ENCODE results near the gene DUSP28.
"Not testable (repeated sequence)": the region's sequence is repeated elsewhere in the genome, so short reads cannot be mapped to it uniquely, and the experiment has no call there.

Gene DUSP28

DNA sequence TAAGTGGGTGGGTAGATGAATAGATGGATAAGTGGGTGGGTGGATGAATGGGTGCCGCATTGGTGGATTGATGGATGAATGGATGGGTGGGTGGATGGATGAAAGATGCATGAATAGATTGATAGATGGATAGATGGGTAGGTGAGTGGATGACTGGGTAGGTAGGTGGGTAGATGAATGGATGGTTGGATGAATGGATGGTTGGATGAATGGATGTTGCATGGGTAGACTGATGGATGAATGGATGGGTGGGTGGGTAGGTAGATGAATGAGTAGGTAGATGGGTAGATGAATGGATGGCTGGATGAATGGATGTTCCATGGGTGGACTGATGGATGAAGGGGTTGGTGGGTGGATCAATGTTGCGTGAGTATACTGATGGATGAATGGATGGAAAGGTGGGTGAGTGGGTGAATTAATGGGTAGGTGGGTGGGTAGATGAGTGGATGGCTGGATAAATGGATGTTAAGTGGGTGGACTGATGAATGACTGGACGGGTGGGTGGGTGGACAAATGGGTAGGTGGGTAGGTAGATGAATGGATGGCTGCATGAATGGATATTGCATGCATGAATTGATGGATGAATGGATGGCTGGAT, 32.9 kb upstream of the DUSP28 start:
- DNase-seq (ENCODE audit: low read depth in 2 of 2): no peak

- no peak for DNase-seq (ENCODE audit: low read depth in 2 of 2)
Measured at GRCh38 chr2:240528406-240529040, 31.6 kb upstream of the DUSP28 start.

DNA sequence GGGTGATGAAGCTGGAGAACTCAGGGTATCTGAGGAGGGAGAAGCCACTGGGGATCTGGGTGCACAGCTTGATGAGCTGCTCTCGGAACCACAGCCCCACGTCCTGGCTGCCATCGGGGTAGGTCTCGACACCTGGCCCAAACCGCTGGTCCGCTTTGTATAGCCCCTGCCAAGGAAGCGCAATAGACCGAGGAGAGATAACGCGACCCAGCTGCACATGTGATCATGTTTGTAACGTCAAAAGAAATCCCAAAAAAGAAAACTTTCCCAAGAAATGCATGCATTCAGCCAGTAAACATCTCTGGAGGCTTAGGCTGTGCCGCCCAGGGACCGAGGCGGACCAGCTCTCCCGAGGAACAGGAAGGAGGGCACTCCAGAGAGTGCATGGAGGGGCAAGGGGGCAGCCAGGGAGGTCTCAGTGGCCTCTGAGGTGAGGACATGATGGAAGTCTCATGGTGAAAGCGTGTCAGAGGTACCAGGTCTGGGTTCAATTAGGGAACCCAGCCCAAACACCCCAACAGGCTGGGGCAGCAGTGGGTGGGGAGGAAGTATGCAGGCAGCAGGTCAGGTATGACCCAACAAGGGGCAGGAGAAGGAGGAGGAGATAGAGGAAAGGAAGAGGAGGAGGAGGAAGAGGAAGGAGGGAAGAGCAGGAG, 30.7 kb upstream of the DUSP28 start:
- no peak for DNase-seq (ENCODE audit: low read depth in 2 of 2)

GRCh38 chr2:240530181-240530580, 30.0 kb upstream of the DUSP28 start:
- no peak for DNase-seq (ENCODE audit: low read depth in 2 of 2)

- no peak for DNase-seq (ENCODE audit: low read depth in 2 of 2)
Measured at GRCh38 chr2:240531038-240531437, 29.1 kb upstream of the DUSP28 start.

- no peak for DNase-seq (ENCODE audit: low read depth in 2 of 2)
Measured at GRCh38 chr2:240532031-240532775, 28.0 kb upstream of the DUSP28 start.

DNA sequence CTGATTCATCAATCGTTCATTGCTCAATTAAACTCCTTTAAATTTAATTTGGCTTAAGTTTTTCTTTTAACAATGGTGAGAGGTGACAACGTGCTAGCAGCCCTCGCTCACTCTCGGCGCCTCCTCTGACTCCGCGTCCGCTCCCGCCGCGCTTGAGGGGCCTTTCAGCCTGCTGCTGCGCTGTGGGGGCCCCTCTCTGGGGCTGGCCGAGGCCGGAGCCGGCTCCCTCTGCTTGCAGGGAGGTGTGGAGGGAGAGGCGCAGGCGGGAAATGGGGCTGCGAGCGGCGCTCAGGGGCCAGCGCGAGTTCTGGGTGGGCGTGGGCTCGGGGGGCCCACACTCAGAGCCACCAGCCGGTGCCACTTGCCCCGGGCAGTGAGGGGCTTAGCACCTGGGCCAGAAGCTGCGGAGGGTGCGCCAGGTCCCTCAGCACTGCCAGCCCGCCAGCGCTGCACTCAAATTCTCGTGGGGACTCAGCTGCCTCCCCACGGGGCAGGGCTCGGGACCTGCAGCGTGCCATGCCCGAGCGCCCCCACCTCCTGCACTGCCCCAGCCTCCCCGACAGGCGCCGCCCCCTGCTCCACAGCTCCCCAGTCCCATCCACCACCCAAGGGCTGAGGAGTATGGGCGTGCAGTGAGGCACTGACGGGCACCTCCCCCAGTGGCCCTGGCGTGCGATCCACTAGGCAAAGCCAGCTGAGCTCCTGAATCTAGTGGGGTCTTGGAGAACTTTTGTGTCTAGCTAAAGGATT, 22.0 kb upstream of the DUSP28 start:
- DNase-seq (ENCODE audit: low read depth in 2 of 2): no peak

DNA sequence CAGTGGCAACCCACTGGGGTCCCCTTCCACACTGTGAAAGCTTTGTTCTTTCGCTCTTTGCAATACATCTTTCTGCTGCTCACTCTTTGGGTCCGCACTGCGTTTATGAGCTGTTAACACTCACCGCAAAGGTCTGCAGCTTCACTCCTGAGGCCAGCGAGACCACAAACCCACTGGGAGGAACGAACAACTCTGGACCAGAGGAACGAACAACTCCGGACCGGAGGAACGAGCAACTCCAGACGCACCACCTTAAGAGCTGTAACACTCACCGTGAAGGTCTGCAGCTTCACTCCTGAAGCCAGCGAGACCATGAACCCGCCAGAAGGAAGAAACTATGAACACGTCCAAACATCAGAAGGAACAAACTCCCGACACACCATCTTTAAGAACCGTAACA, 21.1 kb upstream of the DUSP28 start:
- not testable (repeated sequence) for DNase-seq (ENCODE audit: low read depth in 2 of 2)

DNA sequence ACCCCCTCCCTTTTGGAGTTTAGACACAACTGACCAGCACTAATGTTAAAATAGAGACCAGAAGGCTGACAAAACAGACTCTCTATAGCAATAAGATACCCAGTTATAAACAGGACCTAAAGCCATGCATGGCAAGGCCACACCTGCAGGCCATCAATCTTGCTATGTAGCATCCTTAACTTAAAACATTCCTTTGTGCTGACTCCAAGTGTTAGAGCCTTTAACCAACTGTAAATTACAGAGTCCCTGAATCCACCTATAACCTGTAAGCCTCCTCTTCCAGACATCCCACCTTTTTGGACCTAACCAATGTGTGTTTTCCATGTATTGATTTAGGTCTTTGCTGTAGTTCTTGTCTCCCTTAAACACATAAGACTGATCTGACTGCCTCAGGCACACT, 20.3 kb upstream of the DUSP28 start:
- no peak for DNase-seq (ENCODE audit: low read depth in 2 of 2)

DNA sequence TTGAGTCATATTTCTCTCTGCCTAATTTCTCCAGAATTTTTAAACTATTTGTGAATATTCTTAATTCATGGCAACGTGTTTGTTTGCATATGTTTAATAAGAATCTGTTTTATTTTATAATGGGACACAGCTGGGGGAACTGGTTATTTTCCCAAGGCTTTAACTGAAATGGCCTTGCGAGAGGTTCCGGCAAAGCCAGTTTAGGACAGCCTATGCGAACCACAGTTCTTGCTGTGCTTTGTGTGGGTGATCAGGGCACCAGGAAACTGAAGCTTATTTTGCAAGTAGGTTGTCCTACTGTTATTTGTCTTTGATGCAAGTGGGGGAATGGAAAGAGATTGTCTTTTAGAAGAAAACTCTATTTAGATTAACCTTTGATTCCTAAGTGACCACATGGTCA, 8.9 kb upstream of the DUSP28 start:
- no peak for DNase-seq (ENCODE audit: low read depth in 2 of 2)

GRCh38 chr2:240551811-240552210, 8.3 kb upstream of the DUSP28 start:
- no peak for DNase-seq (ENCODE audit: low read depth in 2 of 2)

DNA sequence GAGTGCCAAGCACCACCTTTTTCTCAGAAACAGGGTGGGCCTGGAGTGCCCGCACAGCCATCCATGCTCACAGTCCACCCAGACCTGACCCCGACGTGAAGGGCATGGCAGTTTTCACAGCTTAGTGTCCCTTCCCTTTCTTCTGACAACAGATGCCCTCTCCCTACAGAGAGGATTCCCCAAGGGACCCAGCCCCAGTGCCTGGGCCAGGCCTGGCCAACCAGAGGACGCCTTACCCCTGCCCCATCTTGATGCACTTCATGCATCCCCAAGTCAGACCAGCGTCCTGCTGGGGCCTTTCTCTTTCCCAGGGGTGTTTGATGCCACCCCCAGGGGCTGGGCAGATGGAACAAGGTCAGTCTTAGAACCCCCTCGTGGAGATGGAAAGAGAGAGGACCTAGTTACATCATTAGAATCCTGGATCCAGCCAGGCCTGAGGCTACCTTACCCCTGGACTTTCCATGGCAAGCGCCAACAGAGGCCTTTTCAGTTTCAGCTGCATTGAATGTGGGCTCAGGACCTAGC, 6.1 kb upstream of the DUSP28 start:
- DNase-seq (ENCODE audit: low read depth in 2 of 2): no peak

- DNase-seq (ENCODE audit: low read depth in 2 of 2): no peak
Measured at GRCh38 chr2:240554767-240555493, 5.2 kb upstream of the DUSP28 start.

GRCh38 chr2:240555541-240556250, 4.5 kb upstream of the DUSP28 start:
- no peak for DNase-seq (ENCODE audit: low read depth in 2 of 2)

DNA sequence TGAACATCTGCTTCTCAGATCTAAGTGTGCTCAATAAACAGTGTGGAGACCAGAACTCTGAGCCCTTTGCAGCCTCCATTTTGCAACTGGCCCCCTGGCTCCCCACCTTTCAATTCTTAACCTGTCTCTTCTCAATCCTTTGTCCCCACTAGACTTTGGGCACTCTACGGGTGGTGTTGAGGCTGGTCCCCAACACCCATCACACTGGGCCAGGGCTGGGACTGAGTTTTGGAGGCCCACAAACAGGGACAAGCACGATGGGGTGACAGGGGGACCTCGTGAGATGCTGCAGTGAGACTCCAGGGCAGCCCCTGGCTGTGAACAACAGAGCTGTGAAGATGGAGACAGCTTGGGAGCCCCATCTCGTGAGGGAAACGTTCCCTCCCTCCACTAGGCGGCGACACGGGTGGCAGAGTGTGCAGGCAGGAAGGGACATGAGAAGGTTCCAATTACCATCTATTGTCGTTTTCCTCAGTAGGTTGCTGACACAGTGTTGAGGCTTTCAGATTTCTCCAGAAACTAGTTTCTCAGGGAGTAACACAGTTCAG, 3.5 kb upstream of the DUSP28 start:
- peak; percentile 55 to 61 for DNase-seq (ENCODE audit: low read depth in 2 of 2)

DNA sequence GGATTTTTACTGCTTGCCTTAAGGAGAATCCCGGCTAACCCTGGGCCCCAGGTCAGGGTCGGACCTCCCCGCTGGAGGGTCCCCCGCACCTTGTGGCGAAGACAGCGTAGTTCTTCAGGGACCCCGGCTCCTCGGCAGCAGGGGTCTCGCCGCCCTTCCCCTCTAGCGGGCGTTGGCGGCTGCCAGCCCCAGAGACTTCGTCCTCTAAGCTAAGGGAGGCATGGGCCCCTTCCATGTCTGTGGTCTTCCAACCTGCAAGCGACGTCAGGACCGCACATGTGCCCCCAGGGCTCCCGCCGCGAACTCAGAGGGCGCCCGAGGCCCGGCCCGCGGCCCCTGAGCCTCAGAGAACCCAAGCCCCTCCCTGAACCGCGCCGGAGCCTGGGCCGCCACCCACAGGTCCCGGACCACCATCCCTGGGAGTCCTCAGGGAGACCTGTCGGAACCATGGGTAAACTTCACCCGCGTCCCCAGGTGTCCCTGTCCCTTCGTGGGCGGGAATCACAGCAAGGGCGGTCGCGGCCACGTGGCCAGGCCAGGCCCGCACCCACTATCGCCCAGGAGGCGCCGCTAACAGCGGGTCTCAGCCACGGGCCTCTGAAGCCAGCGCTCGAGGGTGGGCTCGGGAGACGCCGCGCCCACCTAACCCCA, 2.9 kb upstream of the DUSP28 start:
- no peak for DNase-seq (ENCODE audit: low read depth in 2 of 2)

DNA sequence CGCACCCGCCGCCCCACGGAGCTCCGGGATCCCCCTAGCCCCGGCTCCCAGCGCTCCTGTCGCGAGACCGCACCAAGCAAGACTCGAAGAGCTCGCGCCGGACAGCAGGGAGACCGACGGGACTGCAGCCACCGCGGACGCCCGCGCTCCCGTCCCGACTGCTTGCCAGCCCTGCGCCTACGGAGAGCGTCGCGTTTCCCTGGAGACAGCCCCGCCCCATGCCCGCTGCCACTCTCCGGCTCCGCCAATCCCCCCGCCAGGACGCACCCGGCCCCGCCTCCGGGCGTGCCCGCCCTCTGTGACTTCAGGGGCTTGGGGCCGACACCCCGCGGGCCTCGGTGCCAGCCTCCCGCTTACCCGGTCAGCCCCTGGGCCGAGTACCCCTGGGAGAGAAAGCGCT, 2.3 kb upstream of the DUSP28 start, which contains the start of gene ANKMY1:
TSS of gene ANKMY1 (minus strand) at position 181 of the 400 bp plus-strand sequence. CDS start 653 bp downstream, outside the sequence.
- peak; percentile 56 to 66 for DNase-seq (ENCODE audit: low read depth in 2 of 2)

GRCh38 chr2:240558236-240558761, 1.9 kb upstream of the DUSP28 start:
- DNase-seq (ENCODE audit: low read depth in 2 of 2): no peak

- DNase-seq (ENCODE audit: low read depth in 2 of 2): no peak
Measured at GRCh38 chr2:240559286-240559685, 871 bp upstream of the DUSP28 start.

Measured in stimulated activated CD4-positive, alpha-beta T cell treated with anti-CD3 and anti-CD28 coated beads, Interleukin-1b, Interleukin-23, amount 100 ng/mL, for 4 hours (primary cell).